PC-9 (cell line): ENCODE data around the gene ACAP2. TPM values are rescaled to one million over a fixed set of nuclear protein-coding genes. Genes with fewer than 3 reads are reported as not detected.

Experiments
- BruUV-seq: library from RNA; stranded (reverse); fragments of 400-500 nt; replicated peaks from 2 replicates; lab custom pipeline; 2021; lab: Mats Ljungman, UMichigan
- CTCF ChIA-PET: fragments of 300-600 bp; sonication (Branson Sonifier 250); formaldehyde crosslinking; loops from one replicate; lab custom pipeline; 2022; ENCODE audit warnings: antibody characterized with exemption; lab: Charles Lee
- POLR2A ChIA-PET: fragments of 300-600 bp; sonication (Branson Sonifier 250); formaldehyde crosslinking; loops from one replicate; lab custom pipeline; 2022; ENCODE audit warnings: antibody characterized with exemption; ENCODE audit not compliant: unreplicated experiment; lab: Charles Lee
- DNase-seq, 2 experiments: peaks; one replicate each; pipeline versions ENCODE4 v3.0.0 to v3.0.0-alpha.2; 2015 to 2022; ENCODE audit warnings: mixed read lengths in 1 of 2
- H2AFZ ChIP-seq: fragments of 200-600 bp; sonication (generic); 2 replicates; pipeline ENCODE4 v1.8.1; 2017; ENCODE audit warnings: antibody characterized with exemption
- H3F3A ChIP-seq: fragments of 200-600 bp; sonication (generic); 2 replicates; pipeline ENCODE4 v1.8.1; 2017; ENCODE audit warnings: antibody characterized with exemption, mild to moderate bottlenecking, low read depth; ENCODE audit not compliant: insufficient read depth
- H3K27ac ChIP-seq: fragments of 200-600 bp; sonication (generic); 2 replicates; pipeline ENCODE4 v1.6.1; 2016; ENCODE audit warnings: mixed run types
- H3K27me3 ChIP-seq: fragments of 200-600 bp; sonication (generic); 2 replicates; pipeline ENCODE4 v1.6.1; 2016; ENCODE audit warnings: low read depth, mixed run types; ENCODE audit not compliant: insufficient read depth
- H3K36me3 ChIP-seq: fragments of 200-600 bp; sonication (generic); 2 replicates; pipeline ENCODE4 v1.6.1; 2016; ENCODE audit warnings: low read depth, mixed run types
- H3K4me1 ChIP-seq: fragments of 200-600 bp; sonication (generic); replicated peaks from 2 replicates; pipeline ENCODE4 v1.6.1; 2016; ENCODE audit warnings: mixed run types; ENCODE audit not compliant: insufficient read depth
- H3K4me2 ChIP-seq: fragments of 200-600 bp; sonication (generic); 2 replicates; pipeline ENCODE4 v1.6.1; 2017; ENCODE audit warnings: mixed run types
- H3K4me3 ChIP-seq: fragments of 200-600 bp; sonication (generic); 2 replicates; pipeline ENCODE4 v1.6.1; 2016; ENCODE audit warnings: mixed run types
- H3K79me2 ChIP-seq: fragments of 200-600 bp; sonication (generic); 2 replicates; pipeline ENCODE4 v1.6.1; 2017; ENCODE audit warnings: low read depth, mixed run types
- H3K9me2 ChIP-seq: fragments of 200-600 bp; sonication (generic); 2 replicates; pipeline ENCODE4 v1.8.1; 2017; ENCODE audit warnings: mild to moderate bottlenecking; ENCODE audit not compliant: insufficient read depth
- H3K9me3 ChIP-seq: fragments of 200-600 bp; sonication (generic); 2 replicates; pipeline ENCODE4 v1.8.1; 2016; ENCODE audit warnings: low read depth; ENCODE audit not compliant: insufficient read depth
- H4K20me1 ChIP-seq: fragments of 200-600 bp; sonication (generic); 2 replicates; pipeline ENCODE4 v1.8.1; 2017; ENCODE audit not compliant: insufficient read depth
- CTCF ChIP-seq: fragments of 200-600 bp; sonication (generic); conservative IDR thresholded peaks from 2 replicates; pipeline ENCODE4 v1.6.1; 2017; ENCODE audit warnings: mixed run types, antibody characterized with exemption, mild to moderate bottlenecking, moderate library complexity
- EZH2 ChIP-seq: fragments of 200-600 bp; sonication (generic); IDR thresholded peaks from 2 replicates; pipeline ENCODE4 v1.8.0; 2017; ENCODE audit warnings: antibody characterized with exemption, low read depth
- intact Hi-C: fragments of 100-400 bp; cut with micrococcal nuclease; formaldehyde crosslinking; loops from one replicate; pipeline ENCODE4 v1.10.0; 2022; ENCODE audit not compliant: unreplicated experiment
- total RNA-seq: library from RNA; stranded (reverse); gene quantifications from 2 replicates; pipeline ENCODE4 v1.2.3, GENCODE V29; 2021

Gene ACAP2
- total RNA-seq, 1 experiment from 2014 or later, result 67.9 TPM

GRCh38 chr3:195259475-195260279 lies 183.1 kb downstream of the ACAP2 start:
- Histone ChIP-seq H3K36me3 (no peaks in the 10 kb centered on the region), H3F3A (peaks cover 5% of the 10 kb centered on the region; the same call in 1 of the 2 replicates), H3K4me3 (peak overlapping the region; percentile 70), H3K9me3 (no peaks in the 10 kb centered on the region), H3K27me3 (no peaks in the 10 kb centered on the region), H3K4me2 (peak overlapping the region; percentile 86), H3K27ac (peak overlapping the region; percentile 74), H3K79me2 (0 out of 2 replicates have a peak, but pooled peaks cover 12% of the 10 kb centered on the region), H4K20me1 (no peaks in the 10 kb centered on the region), H3K9me2 (no peaks in the 10 kb centered on the region), H2AFZ (peak overlapping the region; percentile 86), H3K4me1 (peaks cover 13% of the 10 kb centered on the region)
- ChIA-PET CTCF (interaction anchor here (0.6 to 1.4 kb wide), 2 partner anchors 140 to 284 kb away, joined by 5 to 8 read pairs; no protein-coding TSS in a partner anchor), POLR2A (no interaction called here)
- intact Hi-C loops, result loop anchor here (1.0 to 10.0 kb wide), 9 partner anchors 105 to 925 kb away; no protein-coding TSS in a partner anchor
- BruUV-seq, result TSS peak; percentile 73
- DNase-seq, result peak; percentile 86 to 96
- no peak for TF ChIP-seq EZH2
- no peak for TF ChIP-seq CTCF

GRCh38 chr3:195259154-195259474 lies 183.7 kb downstream of the ACAP2 start:
- H3K27ac ChIP-seq, result peak overlapping the region; percentile 74
- intact Hi-C loops, result loop anchor here (1.0 to 10.0 kb wide), 2 partner anchors 104 to 226 kb away; no protein-coding TSS in a partner anchor

More at GRCh38 chr3:195259154-195259474, 183.7 kb downstream of the ACAP2 start:
- H3K27me3 ChIP-seq, result no peaks in the 10 kb centered on the region
- ChIA-PET POLR2A (no interaction called here), CTCF (interaction anchor here (1.4 kb wide), 1 partner anchor 140 kb away, joined by 5 read pairs; no protein-coding TSS in a partner anchor)
- 0 out of 2 replicates have a peak, but pooled peaks cover 12% of the 10 kb centered on the region for H3K79me2 ChIP-seq
- H3K9me3 ChIP-seq, result no peaks in the 10 kb centered on the region
- no TSS peak for BruUV-seq
- H2AFZ ChIP-seq, result peak overlapping the region; percentile 86
- TF ChIP-seq CTCF (no peak), EZH2 (no peak)
- H3K36me3 ChIP-seq, result no peaks in the 10 kb centered on the region
- no peaks in the 10 kb centered on the region for H3K9me2 ChIP-seq
- peaks cover 13% of the 10 kb centered on the region for H3K4me1 ChIP-seq
- peak overlapping the region; percentile 70 for H3K4me3 ChIP-seq
- DNase-seq, result no peak
- H3F3A ChIP-seq, result peaks cover 5% of the 10 kb centered on the region; the same call in 1 of the 2 replicates
- peak overlapping the region; percentile 86 for H3K4me2 ChIP-seq
- no peaks in the 10 kb centered on the region for H4K20me1 ChIP-seq
